Lower leg skin (tissue), 3 donors: ENCODE measurements around the gene CELSR3.

Source experiments
- POLR2A ChIP-seq, 2 donors: fragments of 450-650 bp; IDR thresholded peaks; one replicate each; pipeline ENCODE4 v1.6.1; 2016 to 2017; ENCODE audit warnings: antibody characterized with exemption in 2 of 2, mild to moderate bottlenecking in 1 of 2, moderate library complexity in 1 of 2
- TF ChIP-seq, protein P1 (sequence below), 3 donors: fragments of 450-650 bp; IDR thresholded peaks; one replicate each; pipeline ENCODE4 v1.5.1; 2016; ENCODE audit warnings: antibody characterized with exemption in 3 of 3, mild to moderate bottlenecking in 3 of 3, moderate library complexity in 2 of 3

DNA sequence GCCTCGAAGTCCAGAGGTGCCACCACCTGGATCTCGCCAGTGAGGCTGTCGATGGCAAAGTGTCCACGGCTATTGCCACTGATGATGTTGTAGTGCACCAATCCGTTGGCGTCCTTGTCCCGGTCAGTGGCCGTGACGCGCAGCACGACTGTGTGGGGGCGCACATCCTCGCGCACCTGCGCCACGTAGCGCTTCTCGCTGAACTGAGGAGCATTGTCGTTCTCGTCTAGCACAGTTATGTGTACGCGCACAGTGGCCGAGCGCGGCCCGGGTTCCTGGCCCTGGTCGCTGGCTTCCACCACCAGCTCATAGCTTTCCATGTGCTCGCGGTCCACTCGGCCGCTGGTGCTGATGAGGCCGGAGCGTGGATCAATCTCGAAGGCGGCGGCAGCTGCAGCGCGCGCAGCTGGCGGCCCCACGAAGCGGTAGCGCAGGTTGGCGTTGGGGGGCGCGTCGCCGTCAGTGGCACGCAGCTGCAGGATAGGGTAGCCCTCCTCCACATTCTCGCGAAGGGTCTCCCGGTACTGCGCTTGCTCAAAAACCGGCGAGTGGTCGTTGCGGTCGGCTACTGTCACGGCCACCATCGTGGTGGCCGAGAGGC is 1.8 kb downstream of the CELSR3 start:
- TF ChIP-seq, protein P1, sequence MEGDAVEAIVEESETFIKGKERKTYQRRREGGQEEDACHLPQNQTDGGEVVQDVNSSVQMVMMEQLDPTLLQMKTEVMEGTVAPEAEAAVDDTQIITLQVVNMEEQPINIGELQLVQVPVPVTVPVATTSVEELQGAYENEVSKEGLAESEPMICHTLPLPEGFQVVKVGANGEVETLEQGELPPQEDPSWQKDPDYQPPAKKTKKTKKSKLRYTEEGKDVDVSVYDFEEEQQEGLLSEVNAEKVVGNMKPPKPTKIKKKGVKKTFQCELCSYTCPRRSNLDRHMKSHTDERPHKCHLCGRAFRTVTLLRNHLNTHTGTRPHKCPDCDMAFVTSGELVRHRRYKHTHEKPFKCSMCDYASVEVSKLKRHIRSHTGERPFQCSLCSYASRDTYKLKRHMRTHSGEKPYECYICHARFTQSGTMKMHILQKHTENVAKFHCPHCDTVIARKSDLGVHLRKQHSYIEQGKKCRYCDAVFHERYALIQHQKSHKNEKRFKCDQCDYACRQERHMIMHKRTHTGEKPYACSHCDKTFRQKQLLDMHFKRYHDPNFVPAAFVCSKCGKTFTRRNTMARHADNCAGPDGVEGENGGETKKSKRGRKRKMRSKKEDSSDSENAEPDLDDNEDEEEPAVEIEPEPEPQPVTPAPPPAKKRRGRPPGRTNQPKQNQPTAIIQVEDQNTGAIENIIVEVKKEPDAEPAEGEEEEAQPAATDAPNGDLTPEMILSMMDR (IDR thresholded peaks at IDR 0.05) = no peak
- no peak for TF ChIP-seq POLR2A (IDR thresholded peaks at IDR 0.05)
